Muscle of leg (tissue), 11 donors: ENCODE results near the gene IGF1. TPM values are rescaled to one million over a fixed set of nuclear protein-coding genes. Genes with fewer than 3 reads are reported as not detected.

Experiments used
- DNase-seq: peaks from one replicate; pipeline ENCODE4 v3.0.0; 2013
- H3K27ac ChIP-seq: one replicate; pipeline ENCODE4 v1.5.1; 2013; ENCODE audit warnings: mild to moderate bottlenecking, low read length, control low read depth
- H3K27me3 ChIP-seq: one replicate; pipeline ENCODE4 v1.6.1; 2013; ENCODE audit warnings: low read length; ENCODE audit not compliant: control insufficient read depth, insufficient read depth
- H3K36me3 ChIP-seq: one replicate; pipeline ENCODE4 v1.6.1; 2013; ENCODE audit warnings: low read length; ENCODE audit not compliant: control insufficient read depth, insufficient read depth
- H3K4me1 ChIP-seq: one replicate; pipeline ENCODE4 v1.6.1; 2013; ENCODE audit warnings: low read length; ENCODE audit not compliant: control insufficient read depth, insufficient read depth
- H3K4me3 ChIP-seq: one replicate; pipeline ENCODE4 v1.5.1; 2013; ENCODE audit warnings: low read length, control low read depth
- H3K9me3 ChIP-seq: replicated peaks from 2 replicates; pipeline ENCODE4 v1.6.1; 2013; ENCODE audit warnings: low read depth, low read length; ENCODE audit not compliant: control insufficient read depth
- WGBS: methylation state at CpG from one replicate; pipeline ENCODE4 v1.1.5; 2013; ENCODE audit warnings: missing lambda C conversion rate; ENCODE audit not compliant: insufficient coverage; 5-methylcytosine and 5-hydroxymethylcytosine counted together
- polyA plus RNA-seq, 8 donors: library from polyadenylated mRNA; unstranded; fragments of 120-200 nt; gene quantifications; one replicate each; pipeline versions ENCODE4 v1.2.1 to v1.2.3, GENCODE V29; 2013; ENCODE audit warnings: inconsistent platforms in 1 of 8, low replicate concordance in 1 of 8; ENCODE audit not compliant: insufficient read length in 8 of 8, insufficient read depth in 1 of 8
- total RNA-seq: library from RNA; stranded (reverse); fragments of 120-200 nt; gene quantifications from one replicate; pipeline ENCODE4 v1.2.4, GENCODE V29; 2013

Gene IGF1
- total and polyA plus RNA-seq, 9 donors = 21.0 to 41.9 (median 26.5) TPM

- no peak for DNase-seq
- Histone ChIP-seq H3K27ac (no peak overlapping the region), H3K4me1 (no peaks in the 10 kb centered on the region), H3K36me3 (no peaks in the 10 kb centered on the region), H3K27me3 (no peaks in the 10 kb centered on the region), H3K4me3 (no peak overlapping the region), H3K9me3 (no peaks in the 10 kb centered on the region)
- 66% methylated on average over 5 of the region's 5 CpGs for WGBS
Measured at GRCh38 chr12:102468261-102468915, 12.0 kb downstream of the IGF1 start.

- Histone ChIP-seq H3K36me3 (no peaks in the 10 kb centered on the region), H3K4me1 (no peaks in the 10 kb centered on the region), H3K27ac (no peak overlapping the region), H3K4me3 (no peak overlapping the region), H3K9me3 (no peaks in the 10 kb centered on the region), H3K27me3 (no peaks in the 10 kb centered on the region)
- 75% methylated on average over 4 of the region's 9 CpGs for WGBS
- no peak for DNase-seq
Measured at GRCh38 chr12:102465762-102466560, 14.4 kb downstream of the IGF1 start.

- H3K9me3 ChIP-seq = no peaks in the 10 kb centered on the region
- no peak for DNase-seq
- H3K4me1 ChIP-seq = no peaks in the 10 kb centered on the region
- H3K27me3 ChIP-seq = no peaks in the 10 kb centered on the region
- H3K27ac ChIP-seq = peak overlapping the region; percentile 59
- H3K36me3 ChIP-seq = no peaks in the 10 kb centered on the region
- no peak overlapping the region for H3K4me3 ChIP-seq
- no CpG with 5 or more reads among the region's 2 CpGs for WGBS
Measured at GRCh38 chr12:102463659-102464249, 16.6 kb downstream of the IGF1 start.

GRCh38 chr12:102462795-102463465 lies 17.4 kb downstream of the IGF1 start:
- H3K4me1 ChIP-seq = no peaks in the 10 kb centered on the region
- no peak overlapping the region for H3K4me3 ChIP-seq
- no peaks in the 10 kb centered on the region for H3K27me3 ChIP-seq
- no peaks in the 10 kb centered on the region for H3K9me3 ChIP-seq
- DNase-seq = peak; percentile 92
- no CpG with 5 or more reads among the region's 8 CpGs for WGBS
- peak overlapping the region; percentile 59 for H3K27ac ChIP-seq
- no peaks in the 10 kb centered on the region for H3K36me3 ChIP-seq

GRCh38 chr12:102462386-102462785 lies 18.0 kb downstream of the IGF1 start:
- WGBS = no CpG with 5 or more reads among the region's 1 CpG
- H3K36me3 ChIP-seq = no peaks in the 10 kb centered on the region
- no peaks in the 10 kb centered on the region for H3K9me3 ChIP-seq
- H3K27me3 ChIP-seq = no peaks in the 10 kb centered on the region
- no peaks in the 10 kb centered on the region for H3K4me1 ChIP-seq
- no peak overlapping the region for H3K4me3 ChIP-seq
- H3K27ac ChIP-seq = peak overlapping the region; percentile 16
- DNase-seq = no peak

- no peak overlapping the region for H3K27ac ChIP-seq
- no peaks in the 10 kb centered on the region for H3K36me3 ChIP-seq
- H3K9me3 ChIP-seq = no peaks in the 10 kb centered on the region
- no peak overlapping the region for H3K4me3 ChIP-seq
- H3K4me1 ChIP-seq = no peaks in the 10 kb centered on the region
- no CpG with 5 or more reads among the region's 1 CpG for WGBS
- no peaks in the 10 kb centered on the region for H3K27me3 ChIP-seq
- DNase-seq = peak; percentile 21
Measured at GRCh38 chr12:102461501-102461900, 18.9 kb downstream of the IGF1 start.

- Histone ChIP-seq H3K4me3 (no peak overlapping the region), H3K9me3 (no peaks in the 10 kb centered on the region), H3K4me1 (no peaks in the 10 kb centered on the region), H3K27ac (no peak overlapping the region), H3K27me3 (no peaks in the 10 kb centered on the region), H3K36me3 (no peaks in the 10 kb centered on the region)
- 86% methylated on average over 4 of the region's 5 CpGs for WGBS
- no peak for DNase-seq
Measured at GRCh38 chr12:102459314-102459713, 21.0 kb downstream of the IGF1 start.

- Histone ChIP-seq H3K36me3 (no peaks in the 10 kb centered on the region), H3K27me3 (no peaks in the 10 kb centered on the region), H3K27ac (no peak overlapping the region), H3K9me3 (no peaks in the 10 kb centered on the region), H3K4me3 (no peak overlapping the region), H3K4me1 (no peaks in the 10 kb centered on the region)
- 72% methylated on average over 3 of the region's 4 CpGs for WGBS
- DNase-seq = no peak
Measured at GRCh38 chr12:102454808-102455760, 25.3 kb downstream of the IGF1 start.

GRCh38 chr12:102454330-102454729 lies 26.0 kb downstream of the IGF1 start:
- WGBS = 94% methylated on average over 1 of the region's 2 CpGs
- no peak overlapping the region for H3K27ac ChIP-seq

More at GRCh38 chr12:102454330-102454729, 26.0 kb downstream of the IGF1 start:
- no peaks in the 10 kb centered on the region for H3K4me1 ChIP-seq
- no peaks in the 10 kb centered on the region for H3K36me3 ChIP-seq
- no peak overlapping the region for H3K4me3 ChIP-seq
- no peak for DNase-seq
- H3K27me3 ChIP-seq = no peaks in the 10 kb centered on the region
- no peaks in the 10 kb centered on the region for H3K9me3 ChIP-seq
